GM21515 (cell line): ENCODE measurements around the gene KAT2A.

ENCODE experiments used
- ATAC-seq: cut with Tn5 transposase; IDR thresholded peaks from one replicate; pipeline ENCODE4 v1.9.1; 2021; ENCODE audit not compliant: unreplicated experiment

Gene KAT2A

DNA sequence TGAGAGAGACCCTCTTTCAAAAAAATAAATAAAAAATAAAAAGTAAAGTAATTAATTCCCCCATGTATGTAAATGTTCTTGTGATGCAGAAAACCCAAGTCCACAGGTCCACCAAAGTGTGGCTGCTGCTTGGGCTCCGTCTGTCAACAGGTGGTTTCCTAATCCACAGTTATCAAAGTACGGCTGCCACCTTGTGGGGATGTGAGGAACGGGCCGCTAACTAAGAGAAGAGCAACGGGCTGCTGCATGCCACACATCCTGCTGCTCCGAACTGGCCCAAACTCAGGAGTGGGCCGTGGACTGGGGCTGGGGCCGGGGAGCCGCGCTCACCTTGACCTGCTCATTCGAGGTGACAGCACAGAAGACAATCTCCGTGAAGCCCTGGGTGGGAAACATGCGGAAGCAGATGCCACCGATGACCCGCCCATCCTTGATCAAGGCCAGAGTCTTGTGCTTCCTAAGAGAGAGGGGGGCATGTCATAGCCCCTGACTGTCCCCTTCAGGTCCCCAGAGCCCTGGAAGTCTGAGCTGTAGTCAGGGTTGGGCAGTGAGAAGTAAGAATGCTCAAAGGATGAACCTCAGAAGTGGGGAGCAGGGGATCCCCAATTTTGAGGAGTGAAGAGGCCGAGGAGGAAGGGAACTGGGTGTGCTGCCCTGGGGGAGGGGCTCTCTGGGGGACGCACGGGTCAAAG, 4.3 kb downstream of the KAT2A start:
- ATAC-seq, result no peak

- no peak for ATAC-seq
Observed at GRCh38 chr17:42114118-42114517, 7.0 kb downstream of the KAT2A start.

DNA sequence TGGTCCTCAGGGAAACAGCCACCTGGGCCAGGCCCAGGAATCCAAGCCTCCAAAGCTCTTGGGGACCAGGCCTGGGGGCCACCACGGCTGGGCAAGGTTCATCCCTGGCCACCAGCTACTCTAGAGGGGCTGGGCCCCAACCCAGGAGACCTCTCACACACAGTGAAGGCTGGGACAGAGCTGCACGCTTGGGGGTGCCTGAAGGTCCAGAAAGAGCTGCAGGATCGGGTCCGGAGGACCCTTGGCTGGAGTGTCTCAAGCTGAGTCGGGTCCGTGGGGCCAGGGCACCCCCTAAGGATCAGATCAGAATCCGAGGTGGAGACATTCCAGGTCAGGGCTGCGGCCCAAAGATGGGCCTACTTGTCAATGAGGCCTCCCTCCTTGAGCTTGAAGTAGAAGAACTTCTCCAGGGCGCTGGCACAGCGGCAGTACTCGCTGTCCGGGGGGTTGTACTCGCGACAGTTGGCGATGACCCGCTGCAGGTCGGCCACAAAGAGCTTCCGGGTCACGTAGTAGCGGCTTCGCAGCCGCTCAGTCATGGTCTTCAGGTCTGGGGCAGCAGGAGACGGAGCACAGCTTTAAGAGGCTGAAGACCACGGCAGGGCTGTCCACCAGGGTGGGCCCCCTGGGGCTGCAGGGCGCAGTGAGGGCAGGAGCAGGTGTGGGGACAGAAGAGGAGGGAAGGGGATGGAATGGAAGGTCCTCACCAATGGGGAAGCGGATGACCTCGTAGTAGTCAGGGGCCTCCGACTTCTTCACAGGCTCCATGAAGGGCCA, 7.7 kb downstream of the KAT2A start:
- no peak for ATAC-seq

DNA sequence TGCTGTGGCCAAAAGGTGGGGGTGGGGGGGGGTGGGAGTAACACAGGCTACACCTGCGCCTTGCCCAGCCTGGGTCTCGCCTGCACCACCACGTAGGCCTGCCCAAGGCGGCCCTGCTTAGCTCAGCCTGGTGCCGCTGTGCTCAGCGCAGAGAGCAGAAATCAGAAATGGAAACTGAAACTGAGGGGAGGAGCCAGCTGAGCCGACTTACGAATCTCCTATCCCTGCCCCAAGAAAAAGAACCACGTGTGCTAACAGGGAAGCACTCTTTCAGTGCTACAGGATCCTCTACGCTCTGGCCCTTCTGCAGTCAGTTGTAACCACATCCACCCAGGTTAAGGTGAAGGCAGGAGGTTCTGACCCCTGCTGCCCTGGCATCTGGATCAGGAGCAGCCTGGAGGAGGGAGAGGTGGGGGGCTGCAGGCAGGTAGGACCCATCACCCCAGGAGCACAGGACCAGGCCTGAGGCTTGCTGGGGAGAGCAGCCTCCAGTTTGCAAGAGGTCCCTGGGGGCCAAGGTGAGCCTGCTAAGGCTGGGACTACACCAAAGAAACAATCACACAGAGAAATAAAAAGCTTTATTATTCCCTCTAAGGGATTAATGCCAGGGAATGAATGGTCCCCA, 8.5 kb downstream of the KAT2A start, which contains the start of gene DHX58:
DHX58 (minus strand) TSS at position 163 of the 625 bp plus-strand sequence. CDS start 822 bp downstream, outside the sequence.
- peak; percentile 50 for ATAC-seq

DNA sequence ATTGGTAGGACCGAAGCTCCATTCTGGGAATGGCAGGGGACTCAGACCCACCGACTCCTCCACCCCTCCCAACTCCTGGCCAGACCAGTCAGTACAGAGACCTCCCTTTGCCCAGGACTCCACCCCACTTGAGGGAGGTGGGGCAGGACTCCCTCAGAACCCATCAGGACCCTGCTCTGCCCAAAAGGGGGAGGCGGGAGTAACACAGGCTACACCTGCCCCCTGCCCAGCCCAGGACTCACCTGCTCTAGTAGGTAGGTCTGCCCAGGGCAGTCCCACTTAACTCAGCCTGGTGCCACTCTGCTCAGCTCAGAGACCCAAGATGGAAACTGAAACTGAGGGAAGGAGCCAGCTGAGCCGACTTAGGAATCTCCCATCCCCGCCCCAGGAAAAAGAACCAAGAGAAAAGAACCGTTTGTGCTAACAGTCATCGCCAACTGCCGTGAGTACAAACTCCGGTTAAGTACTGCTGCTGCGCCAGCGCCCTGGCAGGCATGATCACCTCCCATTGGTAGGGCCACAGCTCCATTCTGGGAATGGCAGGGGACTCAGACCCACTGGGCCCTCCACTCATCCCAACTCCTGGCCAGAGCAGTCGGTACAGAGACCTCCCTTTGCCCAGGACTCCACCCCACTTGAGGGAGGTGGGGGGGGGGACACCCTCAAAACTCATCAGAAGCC, 9.2 kb downstream of the KAT2A start:
- ATAC-seq, result peak; percentile 2

DNA sequence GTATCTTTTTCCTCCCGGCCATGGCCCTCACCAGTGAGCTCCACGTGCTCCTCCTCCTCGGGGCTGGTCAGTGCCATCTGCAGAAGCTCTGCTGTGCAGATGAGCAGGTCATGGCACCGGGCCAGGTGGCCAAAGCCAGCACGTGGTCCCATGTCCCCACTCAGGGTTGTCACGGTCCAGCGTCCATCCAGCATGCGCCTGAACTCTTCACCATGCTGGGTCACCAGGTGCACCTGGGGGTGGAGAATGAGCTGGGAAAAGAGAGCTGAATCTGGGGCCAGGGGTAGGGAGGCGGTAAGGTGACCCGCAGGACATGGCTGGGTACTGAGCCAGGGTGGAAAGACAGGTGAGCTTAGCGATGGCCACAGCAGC, 9.9 kb downstream of the KAT2A start:
- ATAC-seq, result no peak

- ATAC-seq, result no peak
Observed at GRCh38 chr17:42110301-42111264, 10.6 kb downstream of the KAT2A start.

DNA sequence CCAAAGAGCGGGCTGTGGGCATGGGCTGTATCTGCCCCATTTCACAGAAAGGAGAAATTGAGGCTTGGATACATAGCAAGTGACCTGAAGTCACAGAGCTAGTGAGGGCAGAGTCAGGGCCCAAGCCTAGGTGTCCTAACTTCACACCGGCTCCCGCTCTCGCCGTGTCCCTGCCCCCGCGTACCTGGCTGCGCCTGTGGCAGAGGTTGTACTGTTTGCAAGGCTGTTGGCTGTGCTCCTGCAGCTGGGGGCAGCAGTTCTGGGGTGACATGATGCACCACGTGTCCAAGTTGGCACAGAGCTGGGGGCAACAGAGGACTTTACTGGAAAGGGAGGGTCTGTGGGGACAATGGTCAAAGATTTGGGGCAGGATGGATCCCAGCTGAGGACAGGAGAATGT, 12.1 kb downstream of the KAT2A start:
- ATAC-seq, result no peak

DNA sequence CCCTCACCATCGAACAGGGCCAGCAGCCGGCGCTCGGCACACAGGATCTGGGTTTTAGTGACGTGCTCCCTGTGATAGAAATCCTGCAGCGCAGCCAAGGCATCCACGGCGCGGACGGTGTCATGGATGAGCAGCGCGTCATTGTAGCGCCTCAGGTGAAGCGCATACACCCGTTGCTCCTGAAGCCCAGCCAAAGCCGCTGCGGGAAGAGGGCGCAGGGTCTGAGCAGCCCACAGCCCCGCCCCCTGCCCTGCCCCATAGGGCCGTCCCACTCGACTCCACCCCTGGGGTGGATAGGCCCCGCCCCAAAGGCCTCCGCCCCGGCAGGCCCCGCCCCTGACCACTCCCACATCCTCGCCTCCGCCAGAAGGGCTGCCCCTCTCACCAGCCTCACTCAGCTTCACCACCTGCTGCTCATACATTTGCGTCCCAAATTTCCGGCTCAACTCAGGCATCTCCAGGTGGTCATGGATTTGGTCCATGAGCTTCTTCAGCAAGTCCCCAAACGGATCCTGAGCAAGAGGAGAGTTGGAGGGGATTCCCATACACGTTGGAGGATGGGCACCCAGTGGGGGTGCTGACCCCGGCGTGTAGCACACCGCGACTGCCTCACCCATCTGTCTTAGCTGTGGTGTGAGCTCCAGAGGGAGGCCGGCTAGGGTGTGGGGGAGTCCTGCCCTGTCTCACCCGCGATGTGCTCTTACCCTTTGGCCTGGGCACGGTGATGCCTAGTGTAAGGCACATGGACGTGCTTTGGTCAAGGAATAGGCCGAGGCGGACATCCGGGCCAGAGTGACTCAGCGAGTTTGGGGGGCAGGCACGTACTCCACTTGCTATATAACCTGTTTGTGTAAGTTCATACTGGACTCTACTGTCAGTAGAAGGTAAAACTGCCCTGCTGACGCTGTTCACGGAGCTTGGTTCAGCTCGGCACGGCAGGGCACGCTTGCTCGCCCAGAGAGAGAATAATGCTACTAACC, 13.3 kb downstream of the KAT2A start:
- peak; percentile 65 for ATAC-seq

DNA sequence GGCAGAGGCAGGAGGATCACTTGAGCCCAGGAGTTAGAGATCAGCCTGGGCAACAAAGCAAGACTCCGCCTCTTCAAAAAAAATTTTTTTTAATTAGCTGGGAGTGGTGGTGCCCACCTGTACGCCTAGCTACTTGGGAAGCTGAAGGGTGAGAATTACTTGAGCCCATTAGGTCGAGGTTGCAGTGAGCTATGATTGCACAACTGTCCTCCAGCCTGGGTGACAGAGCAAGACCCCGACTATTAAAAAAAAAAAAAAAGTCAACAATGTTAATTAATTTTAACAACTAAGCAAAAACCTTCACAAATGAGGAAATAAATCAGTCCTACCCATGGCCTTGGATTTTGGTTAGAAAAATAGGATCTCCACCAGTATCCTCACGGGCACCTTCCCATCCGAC, 14.0 kb downstream of the KAT2A start:
- ATAC-seq, result no peak

DNA sequence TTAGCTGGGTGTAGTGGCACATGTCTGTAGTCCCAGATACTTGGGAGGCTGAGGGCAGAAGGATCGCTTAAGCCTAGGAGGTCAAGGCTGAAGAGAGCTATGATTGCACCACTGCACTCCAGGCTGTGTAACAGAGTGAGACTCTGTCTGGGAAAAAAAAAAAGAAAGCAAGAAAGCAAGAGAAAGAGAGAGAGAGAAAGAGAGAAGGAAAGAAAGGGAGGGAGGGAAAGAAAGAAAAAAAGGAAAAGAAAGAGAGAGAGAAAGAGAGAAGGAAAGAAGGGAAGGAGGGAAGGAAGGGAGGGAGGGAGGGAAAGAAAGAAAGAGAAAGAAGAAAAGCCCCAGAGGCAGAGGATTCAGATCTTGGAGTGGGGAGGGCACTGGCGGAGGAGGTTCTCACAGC, 15.2 kb downstream of the KAT2A start:
- ATAC-seq, result no peak

- no peak for ATAC-seq
Observed at GRCh38 chr17:42104264-42104663, 16.9 kb downstream of the KAT2A start.

GRCh38 chr17:42103221-42103954, 17.8 kb downstream of the KAT2A start:
- ATAC-seq, result no peak

GRCh38 chr17:42101513-42102292, 19.5 kb downstream of the KAT2A start:
- ATAC-seq, result no peak

DNA sequence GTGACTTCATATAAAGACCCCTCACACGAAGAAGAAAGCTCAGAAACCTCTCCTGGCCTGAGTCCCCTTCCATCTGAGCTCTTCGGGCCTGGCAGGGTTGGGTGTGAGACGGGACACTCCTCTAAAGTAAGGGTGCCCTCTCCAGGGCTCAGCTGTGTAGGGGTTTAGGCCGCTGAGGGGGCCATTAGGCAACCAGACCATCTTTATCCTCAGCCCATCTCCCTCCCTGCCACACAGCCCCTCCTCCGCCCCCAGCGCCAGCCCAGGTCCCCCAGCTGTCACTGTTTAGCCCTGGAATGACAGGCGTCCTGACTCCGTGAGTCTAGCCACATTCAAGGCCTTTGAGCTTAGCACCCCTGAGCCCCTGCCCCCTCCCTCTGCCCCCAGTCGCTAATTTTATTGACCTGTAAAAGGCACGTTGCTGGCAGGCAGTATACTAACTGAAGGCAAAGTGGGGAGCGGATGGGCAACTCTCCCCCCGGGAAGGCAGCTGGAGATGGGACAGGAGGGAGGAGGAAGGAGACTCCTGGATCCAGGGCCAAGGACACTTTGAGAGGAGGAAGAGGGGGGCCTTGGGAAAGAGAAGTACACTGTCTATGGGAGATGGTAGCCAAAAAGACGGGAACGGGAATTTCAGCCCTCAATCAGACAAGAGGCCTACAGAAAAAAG, 22.3 kb downstream of the KAT2A start:
- ATAC-seq, result no peak

GRCh38 chr17:42097691-42098631, 23.2 kb downstream of the KAT2A start, which contains the start of gene ZNF385C:
Gene ZNF385C, minus strand, starts transcription at chr17:42098473. Its CDS starts 35,417 bp downstream, at chr17:42063056.
- ATAC-seq, result no peak
